Measurements from ENCODE around the gene PHC1. TPM values are rescaled to one million over a fixed set of nuclear protein-coding genes. Genes with fewer than 3 reads are reported as not detected.

The PHC1 gene
- total RNA-seq, 1 experiment from 2014 or later, result 568 TPM

DNA sequence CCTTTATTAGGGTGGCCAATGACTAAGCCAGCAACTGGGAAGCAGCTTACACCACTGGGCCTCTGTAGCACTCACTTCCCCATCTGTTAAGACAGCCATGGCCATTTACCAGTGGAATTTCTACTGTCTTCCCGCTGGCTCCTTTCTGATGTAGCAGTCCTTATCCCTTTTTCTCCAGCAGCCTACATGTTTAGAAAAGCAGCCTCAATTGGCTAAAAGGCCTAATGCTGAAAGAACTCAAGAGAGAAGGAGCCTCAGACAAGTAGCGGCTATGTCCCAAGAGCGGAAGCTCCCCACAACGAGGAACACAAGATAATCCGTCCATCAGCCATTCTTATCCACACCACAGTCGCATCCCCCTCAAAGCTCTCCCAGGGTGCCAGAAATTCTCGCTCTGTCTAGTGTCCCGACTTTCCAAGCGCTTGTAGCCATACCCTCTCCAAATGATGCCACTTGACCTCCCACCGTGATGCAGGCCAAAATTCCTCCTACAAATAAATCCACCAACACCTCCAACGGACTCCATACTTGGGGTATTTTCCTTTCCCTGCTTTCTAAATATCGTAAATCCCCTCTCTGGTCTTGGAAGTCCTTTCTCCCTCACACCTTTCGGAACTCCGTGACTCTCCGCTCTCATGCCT, 34.5 kb downstream of the PHC1 start:
- Histone ChIP-seq H3T11ph (ENCODE audit: low read length) (no peak overlapping the region), H3K9ac (ENCODE audit: extremely low read depth, insufficient read length, low read length) (peak overlapping the region; percentile 87), H3K79me2 (ENCODE audit: insufficient read depth, low read length) (peaks cover 14% of the 10 kb centered on the region), H4K8ac (replicated peaks; ENCODE audit: insufficient read length, low read depth, low read length) (no peak overlapping the region), H3K4me2 (ENCODE audit: insufficient read depth, insufficient read length, low read length) (peak overlapping the region; percentile 98), H3K18ac (ENCODE audit: insufficient read length, low read depth, low read length) (no peak overlapping the region), H2BK5ac (ENCODE audit: insufficient read length, low read length) (no peak overlapping the region), H2AK5ac (ENCODE audit: insufficient read length, low read length) (no peak overlapping the region), H3K14ac (ENCODE audit: insufficient read depth, low read length) (peak overlapping the region; percentile 42; the same call in 1 of the 2 replicates), H3K9me3 (ENCODE audit: control insufficient read depth, low read depth, low read length) (peaks cover 11% of the 10 kb centered on the region), H3K4me1 (ENCODE audit: insufficient read depth, low read length) (no peaks in the 10 kb centered on the region), H2BK15ac (ENCODE audit: low read depth, low read length) (no peak overlapping the region), H2AFZ (ENCODE audit: low read length) (no peak overlapping the region), H3K23me2 (ENCODE audit: insufficient read length, low read depth, low read length, poor library complexity, severe bottlenecking) (peaks cover 14% of the 10 kb centered on the region), H3K56ac (ENCODE audit: insufficient read length, low read depth, low read length) (no peak overlapping the region), H2BK20ac (ENCODE audit: low read depth, low read length, poor library complexity, severe bottlenecking) (no peak overlapping the region), H4K5ac (ENCODE audit: insufficient read length, low read depth, low read length) (no peak overlapping the region), H4K20me1 (ENCODE audit: control insufficient read depth, insufficient read depth, insufficient read length) (no peaks in the 10 kb centered on the region), H3K4ac (ENCODE audit: low read depth, low read length) (no peak overlapping the region), H2BK12ac (ENCODE audit: insufficient read length, low read depth, low read length) (no peak overlapping the region), H3K27me3 (ENCODE audit: insufficient read depth, low read length) (no peaks in the 10 kb centered on the region), H3K79me1 (ENCODE audit: insufficient read depth, low read depth, low read length, poor library complexity, severe bottlenecking) (peaks cover 5% of the 10 kb centered on the region), H3K23ac (ENCODE audit: insufficient read length, low read depth, low read length) (no peak overlapping the region), H4K91ac (ENCODE audit: insufficient read length, low read depth, low read length) (no peak overlapping the region), H3K27ac (ENCODE audit: insufficient read length, low read depth, low read length) (no peak overlapping the region), H2BK120ac (ENCODE audit: low read depth, low read length, poor library complexity, severe bottlenecking) (no peak overlapping the region)
- no CpG with 5 or more reads among the region's 15 CpGs for WGBS (ENCODE audit: extremely low coverage, insufficient read length, low lambda C conversion rate)
- Mint-ChIP-seq H3K27me3 (ENCODE audit: low read depth) (no peaks in the 10 kb centered on the region; the same call in 1 of the 2 replicates), H3K36me3 (ENCODE audit: insufficient read depth in 1 of 3, low read depth in 3 of 3) (peaks cover 10 to 50% (median 42%) of the 10 kb centered on the region in 3 experiments), H3K4me3 (peak overlapping the region; percentile 98 to 99), H3K27ac (peak overlapping the region; percentile 97 to 99 (median 97)), H3K4me1 (peaks cover 12 to 25% of the 10 kb centered on the region in 2 experiments), H3K9me3 (peaks cover 8 to 9% of the 10 kb centered on the region in 2 experiments)
- TF ChIP-seq, protein P1, sequence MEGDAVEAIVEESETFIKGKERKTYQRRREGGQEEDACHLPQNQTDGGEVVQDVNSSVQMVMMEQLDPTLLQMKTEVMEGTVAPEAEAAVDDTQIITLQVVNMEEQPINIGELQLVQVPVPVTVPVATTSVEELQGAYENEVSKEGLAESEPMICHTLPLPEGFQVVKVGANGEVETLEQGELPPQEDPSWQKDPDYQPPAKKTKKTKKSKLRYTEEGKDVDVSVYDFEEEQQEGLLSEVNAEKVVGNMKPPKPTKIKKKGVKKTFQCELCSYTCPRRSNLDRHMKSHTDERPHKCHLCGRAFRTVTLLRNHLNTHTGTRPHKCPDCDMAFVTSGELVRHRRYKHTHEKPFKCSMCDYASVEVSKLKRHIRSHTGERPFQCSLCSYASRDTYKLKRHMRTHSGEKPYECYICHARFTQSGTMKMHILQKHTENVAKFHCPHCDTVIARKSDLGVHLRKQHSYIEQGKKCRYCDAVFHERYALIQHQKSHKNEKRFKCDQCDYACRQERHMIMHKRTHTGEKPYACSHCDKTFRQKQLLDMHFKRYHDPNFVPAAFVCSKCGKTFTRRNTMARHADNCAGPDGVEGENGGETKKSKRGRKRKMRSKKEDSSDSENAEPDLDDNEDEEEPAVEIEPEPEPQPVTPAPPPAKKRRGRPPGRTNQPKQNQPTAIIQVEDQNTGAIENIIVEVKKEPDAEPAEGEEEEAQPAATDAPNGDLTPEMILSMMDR (conservative IDR thresholded peaks at IDR 0.05), result no peak
- DNase-seq, result peak; percentile 36

Measured in H9 (cell line).